A673 (cell line): ENCODE results near the gene CRYBG3. TPM values are rescaled to one million over a fixed set of nuclear protein-coding genes. Genes with fewer than 3 reads are reported as not detected.
"Not testable (repeated sequence)": the region's sequence is repeated elsewhere in the genome, so short reads cannot be mapped to it uniquely, and the experiment has no call there.

ENCODE experiments used
- BruUV-seq: library from RNA; stranded (reverse); fragments of 400-500 nt; replicated peaks from 2 replicates; lab custom pipeline; 2021; lab: Mats Ljungman, UMichigan
- CTCF ChIA-PET: fragments of 300-600 bp; sonication (Branson Sonifier 250); formaldehyde crosslinking; loops from one replicate; lab custom pipeline; 2022; ENCODE audit warnings: antibody characterized with exemption; lab: Charles Lee
- POLR2A ChIA-PET: fragments of 300-600 bp; sonication (Branson Sonifier 250); formaldehyde crosslinking; loops from one replicate; lab custom pipeline; 2022; ENCODE audit warnings: antibody characterized with exemption; ENCODE audit not compliant: low non-redundant PET; lab: Charles Lee
- DNase-seq: peaks from one replicate; pipeline ENCODE4 v3.0.0-alpha.2; 2015; ENCODE audit warnings: low spot score
- H3K27ac ChIP-seq: fragments of 200-600 bp; sonication (generic); 2 replicates; pipeline ENCODE4 v1.5.1; 2016; ENCODE audit warnings: mixed run types, low read depth, mild to moderate bottlenecking, mixed read lengths, antibody characterized with exemption, low read length; ENCODE audit not compliant: poor library complexity, severe bottlenecking
- H3K27me3 ChIP-seq: fragments of 200-600 bp; sonication (generic); replicated peaks from 2 replicates; pipeline ENCODE4 v1.6.1; 2017; ENCODE audit warnings: mixed run types, low read depth, mild to moderate bottlenecking, mixed read lengths, antibody characterized with exemption, low read length; ENCODE audit not compliant: insufficient read depth, poor library complexity
- H3K36me3 ChIP-seq: fragments of 200-600 bp; sonication (generic); 2 replicates; pipeline ENCODE4 v1.6.1; 2016; ENCODE audit warnings: mixed run types, mild to moderate bottlenecking, mixed read lengths, antibody characterized with exemption, low read length; ENCODE audit not compliant: insufficient read depth, poor library complexity, severe bottlenecking
- H3K4me1 ChIP-seq: fragments of 200-600 bp; sonication (generic); 2 replicates; pipeline ENCODE4 v1.6.1; 2017; ENCODE audit warnings: mixed run types, mild to moderate bottlenecking, mixed read lengths, antibody characterized with exemption, low read length; ENCODE audit not compliant: insufficient read depth, poor library complexity, severe bottlenecking
- H3K4me3 ChIP-seq: fragments of 200-600 bp; sonication (generic); 2 replicates; pipeline ENCODE4 v1.5.1; 2016; ENCODE audit warnings: low read depth, mixed run types, mild to moderate bottlenecking, mixed read lengths, low read length; ENCODE audit not compliant: poor library complexity, severe bottlenecking
- H3K9me3 ChIP-seq: fragments of 200-600 bp; sonication (generic); 2 replicates; pipeline ENCODE4 v1.6.1; 2016; ENCODE audit warnings: mixed run types, low read depth, mild to moderate bottlenecking, mixed read lengths, antibody characterized with exemption, low read length; ENCODE audit not compliant: poor library complexity, severe bottlenecking
- CTCF ChIP-seq: fragments of 300-800, 200-600 bp; sonication (generic); conservative IDR thresholded peaks from 2 replicates; pipeline ENCODE4 v1.5.1; 2017; ENCODE audit warnings: low read depth, mild to moderate bottlenecking, antibody characterized with exemption, low read length, moderate library complexity, mixed read lengths
- EZH2 ChIP-seq: fragments of 200-600 bp; sonication (generic); IDR thresholded peaks from 2 replicates; pipeline ENCODE4 v1.6.1; 2017; ENCODE audit warnings: borderline replicate concordance, low read depth, mild to moderate bottlenecking, mixed read lengths, antibody characterized with exemption, low read length; ENCODE audit not compliant: poor library complexity, severe bottlenecking
- intact Hi-C: fragments of 100-400 bp; cut with micrococcal nuclease; formaldehyde crosslinking; loops from one replicate; pipeline ENCODE4 v1.10.0; 2022; ENCODE audit not compliant: unreplicated experiment
- total RNA-seq: library from RNA; stranded (reverse); gene quantifications from 2 replicates; pipeline ENCODE4 v1.2.3, GENCODE V29; 2021

CRYBG3 gene
- total RNA-seq, 1 experiment from 2014 or later = 8.6 TPM

- H3K27ac ChIP-seq = no peak overlapping the region
- H3K4me1 ChIP-seq = no peaks in the 10 kb centered on the region
- no peak for DNase-seq
- intact Hi-C loops = no loop called here
- H3K4me3 ChIP-seq = no peak overlapping the region
- no TSS peak for BruUV-seq
- no peaks in the 10 kb centered on the region for H3K27me3 ChIP-seq
- POLR2A ChIA-PET = no interaction called here
- H3K36me3 ChIP-seq = no peaks in the 10 kb centered on the region
- CTCF ChIA-PET = no interaction called here
- H3K9me3 ChIP-seq = no peaks in the 10 kb centered on the region
- TF ChIP-seq CTCF (no peak), EZH2 (no peak)
These were observed 9.3 kb downstream of the CRYBG3 start for GRCh38 chr3:97831140-97831539.

DNA sequence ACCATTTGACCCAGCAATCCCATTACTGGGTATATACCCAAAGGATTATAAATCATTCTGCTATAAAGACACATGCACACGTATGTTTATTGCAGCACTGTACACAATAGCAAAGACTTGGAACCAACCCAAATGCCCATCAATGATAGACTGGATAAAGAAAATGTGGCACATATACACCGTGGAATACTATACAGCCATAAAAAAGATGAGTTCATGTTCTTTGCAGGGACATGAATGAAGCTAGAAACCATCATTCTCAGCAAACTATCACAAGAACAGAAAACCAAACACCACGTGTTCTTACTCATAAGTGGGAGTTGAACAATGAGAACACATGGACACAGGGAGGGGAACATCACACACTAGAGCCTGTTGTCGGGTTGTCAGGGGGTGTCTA, 11.4 kb downstream of the CRYBG3 start:
- intact Hi-C loops, POLR2A ChIA-PET, H3K9me3 ChIP-seq, H3K4me3 ChIP-seq, H3K4me1 ChIP-seq, H3K27me3 ChIP-seq, CTCF ChIA-PET, BruUV-seq, H3K27ac ChIP-seq, H3K36me3 ChIP-seq, DNase-seq: not testable (repeated sequence)

DNA sequence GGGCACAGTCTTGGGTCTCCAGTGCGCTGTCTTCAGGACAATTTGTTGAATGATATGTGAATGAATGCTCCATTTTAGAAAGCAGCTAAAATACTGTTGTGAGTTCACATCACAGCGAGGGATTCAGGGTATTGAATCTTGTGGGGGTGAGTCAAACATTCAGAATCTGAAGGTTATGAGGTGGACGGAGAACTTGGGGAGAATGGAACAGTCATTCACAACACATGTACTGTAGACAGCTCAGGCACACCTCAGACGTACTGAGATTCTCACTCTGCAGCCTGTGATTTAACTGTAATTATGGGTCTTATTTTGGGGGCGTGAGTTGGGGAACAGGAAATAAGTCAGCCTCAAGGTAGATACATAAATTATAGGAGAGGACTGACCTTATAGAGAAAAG, 13.9 kb downstream of the CRYBG3 start:
- Histone ChIP-seq H3K4me3 (no peak overlapping the region), H3K27ac (no peak overlapping the region), H3K4me1 (no peaks in the 10 kb centered on the region), H3K9me3 (no peaks in the 10 kb centered on the region), H3K27me3 (no peaks in the 10 kb centered on the region), H3K36me3 (no peaks in the 10 kb centered on the region)
- ChIA-PET CTCF (no interaction called here), POLR2A (no interaction called here)
- no TSS peak for BruUV-seq
- no peak for TF ChIP-seq CTCF
- no peak for TF ChIP-seq EZH2
- intact Hi-C loops = no loop called here
- no peak for DNase-seq

DNA sequence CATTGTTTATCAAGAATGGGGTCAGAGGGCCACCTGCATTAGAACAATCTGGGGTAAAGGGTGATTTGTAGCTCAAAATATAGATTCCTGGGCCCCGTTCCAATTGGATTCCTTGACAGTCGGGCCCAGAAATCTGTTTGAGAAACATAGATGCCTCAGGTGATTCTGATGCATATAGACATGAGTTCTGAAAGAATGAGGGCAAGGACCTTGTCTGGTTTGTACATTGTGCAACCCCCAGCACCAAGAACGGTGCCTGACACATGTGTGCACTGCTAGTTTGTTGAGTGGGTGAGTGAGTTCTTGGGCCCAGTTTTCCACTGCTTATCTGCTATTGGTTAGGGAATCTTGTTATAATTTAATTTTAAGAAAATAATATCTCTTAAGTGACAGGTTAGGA, 16.6 kb downstream of the CRYBG3 start:
- Histone ChIP-seq H3K27ac (no peak overlapping the region), H3K27me3 (no peaks in the 10 kb centered on the region), H3K4me1 (no peaks in the 10 kb centered on the region), H3K4me3 (no peak overlapping the region), H3K9me3 (no peaks in the 10 kb centered on the region), H3K36me3 (no peaks in the 10 kb centered on the region)
- no peak for DNase-seq
- CTCF ChIA-PET = interaction anchor here (0.6 kb wide), 1 partner anchor 101 kb away, joined by 3 read pairs; no protein-coding TSS in a partner anchor
- TF ChIP-seq CTCF = no peak
- no peak for TF ChIP-seq EZH2
- intact Hi-C loops = no loop called here
- POLR2A ChIA-PET = no interaction called here
- BruUV-seq = no TSS peak
